ENCODE results near the gene TMA16. TPM values are rescaled to one million over a fixed set of nuclear protein-coding genes. Genes with fewer than 3 reads are reported as not detected.

Gene TMA16
- total and polyA plus RNA-seq, 2 of the 13 experiments (the other 11 are each of a cell fraction or from before 2014, with no cell fraction given), result 8.1 to 52.5 TPM

DNA sequence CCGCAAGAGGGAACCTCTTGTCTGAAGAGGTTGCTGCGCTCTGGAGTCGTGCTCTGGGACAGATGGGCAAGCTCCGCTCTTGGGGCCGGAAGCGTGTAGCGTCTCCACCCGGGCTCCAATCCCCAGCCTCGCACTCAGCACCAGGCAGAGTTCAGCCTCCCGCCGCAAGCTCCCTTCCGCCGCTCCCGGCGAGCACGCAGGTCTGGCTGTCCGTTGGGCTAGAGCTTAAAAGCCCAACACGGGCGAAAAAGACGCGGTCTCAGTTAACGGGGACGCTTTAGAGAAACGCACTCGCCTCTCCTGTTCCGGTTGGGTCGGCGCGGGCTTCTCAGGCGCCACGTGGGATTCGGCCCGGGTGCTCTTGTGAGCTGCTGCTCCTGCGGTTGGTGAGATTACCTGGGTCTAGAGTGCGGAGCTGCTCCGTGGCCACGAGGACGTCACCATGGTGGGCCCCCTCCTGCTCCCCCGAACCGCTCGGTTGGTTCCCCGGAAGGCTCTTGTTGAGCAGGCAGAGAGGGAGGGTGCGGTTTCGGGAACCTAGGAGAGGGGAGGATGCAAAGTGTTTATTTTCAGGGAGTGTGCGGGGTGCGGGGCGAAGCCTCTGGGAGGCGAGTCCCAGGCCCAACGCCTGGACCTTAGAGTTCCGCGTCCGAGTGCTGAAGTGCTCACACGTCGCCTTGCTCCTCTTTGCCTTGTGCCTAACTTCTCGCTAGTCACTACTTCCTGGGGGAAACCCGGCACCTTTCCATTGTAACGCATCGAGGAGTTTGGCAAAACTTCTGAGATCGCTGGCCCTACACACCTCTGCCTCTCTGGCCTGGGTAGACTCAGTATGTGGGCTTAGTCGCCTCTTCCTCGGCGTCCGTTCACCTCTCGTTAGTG, at the start of gene TMA16 (continued):
- TF ChIP-seq EHMT2 (IDR thresholded peaks at IDR 0.05; ENCODE audit: borderline replicate concordance, low read depth, low read length) (no peak; the same call in 1 of the 2 replicates), ZNF333 (CRISPR knock-in tag; IDR thresholded peaks at IDR 0.05; ENCODE audit: borderline replicate concordance) (peak; percentile 87; the same call in 1 of the 2 replicates), GLI4 (CRISPR knock-in tag; IDR thresholded peaks at IDR 0.05; ENCODE audit: borderline replicate concordance) (0 out of 2 replicates have a peak, but pooled peaks have one; percentile 44), SIX1 (CRISPR knock-in tag; IDR thresholded peaks at IDR 0.05; ENCODE audit: borderline replicate concordance) (peak; percentile 47; the same call in 1 of the 2 replicates), ZNF253 (CRISPR knock-in tag; IDR thresholded peaks at IDR 0.05; ENCODE audit: borderline replicate concordance) (peak; percentile 79; the same call in 1 of the 2 replicates), AGO1 (IDR thresholded peaks at IDR 0.05; ENCODE audit: low read depth, low read length, poor library complexity, severe bottlenecking) (peak; percentile 77), TMF1 (CRISPR knock-in tag; IDR thresholded peaks at IDR 0.05; ENCODE audit: low read depth) (peak; percentile 92; the same call in 1 of the 2 replicates), ZNF264 (CRISPR knock-in tag; IDR thresholded peaks at IDR 0.05) (peak; percentile 82; the same call in 1 of the 2 replicates), ZNF468 (CRISPR knock-in tag; IDR thresholded peaks at IDR 0.05) (no peak), ZNF350 (CRISPR knock-in tag; IDR thresholded peaks at IDR 0.05; ENCODE audit: borderline replicate concordance, low read depth) (peak; percentile 99), ZNF607 (CRISPR knock-in tag; IDR thresholded peaks at IDR 0.05; ENCODE audit: borderline replicate concordance) (peak; percentile 74; the same call in 1 of the 2 replicates), REXO4 (CRISPR knock-in tag; IDR thresholded peaks at IDR 0.05; ENCODE audit: borderline replicate concordance) (no peak), CHD4 (IDR thresholded peaks at IDR 0.05; ENCODE audit: borderline replicate concordance, low read length) (no peak)
- TF ChIP-seq, protein P1, sequence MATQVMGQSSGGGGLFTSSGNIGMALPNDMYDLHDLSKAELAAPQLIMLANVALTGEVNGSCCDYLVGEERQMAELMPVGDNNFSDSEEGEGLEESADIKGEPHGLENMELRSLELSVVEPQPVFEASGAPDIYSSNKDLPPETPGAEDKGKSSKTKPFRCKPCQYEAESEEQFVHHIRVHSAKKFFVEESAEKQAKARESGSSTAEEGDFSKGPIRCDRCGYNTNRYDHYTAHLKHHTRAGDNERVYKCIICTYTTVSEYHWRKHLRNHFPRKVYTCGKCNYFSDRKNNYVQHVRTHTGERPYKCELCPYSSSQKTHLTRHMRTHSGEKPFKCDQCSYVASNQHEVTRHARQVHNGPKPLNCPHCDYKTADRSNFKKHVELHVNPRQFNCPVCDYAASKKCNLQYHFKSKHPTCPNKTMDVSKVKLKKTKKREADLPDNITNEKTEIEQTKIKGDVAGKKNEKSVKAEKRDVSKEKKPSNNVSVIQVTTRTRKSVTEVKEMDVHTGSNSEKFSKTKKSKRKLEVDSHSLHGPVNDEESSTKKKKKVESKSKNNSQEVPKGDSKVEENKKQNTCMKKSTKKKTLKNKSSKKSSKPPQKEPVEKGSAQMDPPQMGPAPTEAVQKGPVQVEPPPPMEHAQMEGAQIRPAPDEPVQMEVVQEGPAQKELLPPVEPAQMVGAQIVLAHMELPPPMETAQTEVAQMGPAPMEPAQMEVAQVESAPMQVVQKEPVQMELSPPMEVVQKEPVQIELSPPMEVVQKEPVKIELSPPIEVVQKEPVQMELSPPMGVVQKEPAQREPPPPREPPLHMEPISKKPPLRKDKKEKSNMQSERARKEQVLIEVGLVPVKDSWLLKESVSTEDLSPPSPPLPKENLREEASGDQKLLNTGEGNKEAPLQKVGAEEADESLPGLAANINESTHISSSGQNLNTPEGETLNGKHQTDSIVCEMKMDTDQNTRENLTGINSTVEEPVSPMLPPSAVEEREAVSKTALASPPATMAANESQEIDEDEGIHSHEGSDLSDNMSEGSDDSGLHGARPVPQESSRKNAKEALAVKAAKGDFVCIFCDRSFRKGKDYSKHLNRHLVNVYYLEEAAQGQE (IDR thresholded peaks at IDR 0.05; ENCODE audit: borderline replicate concordance in 1 of 2, low read depth in 1 of 2, low read length in 2 of 2), result peak in 1 of 2 experiments; percentile 30; a peak in 1 of 4 replicates
- TF ChIP-seq, protein P2, sequence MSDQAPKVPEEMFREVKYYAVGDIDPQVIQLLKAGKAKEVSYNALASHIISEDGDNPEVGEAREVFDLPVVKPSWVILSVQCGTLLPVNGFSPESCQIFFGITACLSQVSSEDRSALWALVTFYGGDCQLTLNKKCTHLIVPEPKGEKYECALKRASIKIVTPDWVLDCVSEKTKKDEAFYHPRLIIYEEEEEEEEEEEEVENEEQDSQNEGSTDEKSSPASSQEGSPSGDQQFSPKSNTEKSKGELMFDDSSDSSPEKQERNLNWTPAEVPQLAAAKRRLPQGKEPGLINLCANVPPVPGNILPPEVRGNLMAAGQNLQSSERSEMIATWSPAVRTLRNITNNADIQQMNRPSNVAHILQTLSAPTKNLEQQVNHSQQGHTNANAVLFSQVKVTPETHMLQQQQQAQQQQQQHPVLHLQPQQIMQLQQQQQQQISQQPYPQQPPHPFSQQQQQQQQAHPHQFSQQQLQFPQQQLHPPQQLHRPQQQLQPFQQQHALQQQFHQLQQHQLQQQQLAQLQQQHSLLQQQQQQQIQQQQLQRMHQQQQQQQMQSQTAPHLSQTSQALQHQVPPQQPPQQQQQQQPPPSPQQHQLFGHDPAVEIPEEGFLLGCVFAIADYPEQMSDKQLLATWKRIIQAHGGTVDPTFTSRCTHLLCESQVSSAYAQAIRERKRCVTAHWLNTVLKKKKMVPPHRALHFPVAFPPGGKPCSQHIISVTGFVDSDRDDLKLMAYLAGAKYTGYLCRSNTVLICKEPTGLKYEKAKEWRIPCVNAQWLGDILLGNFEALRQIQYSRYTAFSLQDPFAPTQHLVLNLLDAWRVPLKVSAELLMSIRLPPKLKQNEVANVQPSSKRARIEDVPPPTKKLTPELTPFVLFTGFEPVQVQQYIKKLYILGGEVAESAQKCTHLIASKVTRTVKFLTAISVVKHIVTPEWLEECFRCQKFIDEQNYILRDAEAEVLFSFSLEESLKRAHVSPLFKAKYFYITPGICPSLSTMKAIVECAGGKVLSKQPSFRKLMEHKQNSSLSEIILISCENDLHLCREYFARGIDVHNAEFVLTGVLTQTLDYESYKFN (CRISPR knock-in tag; conservative IDR thresholded peaks at IDR 0.05), result peak; percentile 62
- TF ChIP-seq, protein P3, sequence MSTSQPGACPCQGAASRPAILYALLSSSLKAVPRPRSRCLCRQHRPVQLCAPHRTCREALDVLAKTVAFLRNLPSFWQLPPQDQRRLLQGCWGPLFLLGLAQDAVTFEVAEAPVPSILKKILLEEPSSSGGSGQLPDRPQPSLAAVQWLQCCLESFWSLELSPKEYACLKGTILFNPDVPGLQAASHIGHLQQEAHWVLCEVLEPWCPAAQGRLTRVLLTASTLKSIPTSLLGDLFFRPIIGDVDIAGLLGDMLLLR (CRISPR knock-in tag; IDR thresholded peaks at IDR 0.05), result peak; percentile 81; the same call in 1 of the 2 replicates
- TF ChIP-seq, protein P4, sequence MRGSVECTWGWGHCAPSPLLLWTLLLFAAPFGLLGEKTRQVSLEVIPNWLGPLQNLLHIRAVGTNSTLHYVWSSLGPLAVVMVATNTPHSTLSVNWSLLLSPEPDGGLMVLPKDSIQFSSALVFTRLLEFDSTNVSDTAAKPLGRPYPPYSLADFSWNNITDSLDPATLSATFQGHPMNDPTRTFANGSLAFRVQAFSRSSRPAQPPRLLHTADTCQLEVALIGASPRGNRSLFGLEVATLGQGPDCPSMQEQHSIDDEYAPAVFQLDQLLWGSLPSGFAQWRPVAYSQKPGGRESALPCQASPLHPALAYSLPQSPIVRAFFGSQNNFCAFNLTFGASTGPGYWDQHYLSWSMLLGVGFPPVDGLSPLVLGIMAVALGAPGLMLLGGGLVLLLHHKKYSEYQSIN (CRISPR knock-in tag; IDR thresholded peaks at IDR 0.05; ENCODE audit: borderline replicate concordance), result 0 out of 2 replicates have a peak, but pooled peaks have one; percentile 48

All from HepG2 (cell line).